HUES6 (cell line): ENCODE measurements around the gene DSCAM.

Experiments used
- H3K27ac ChIP-seq: 2 replicates; pipeline ENCODE4 v1.7.0; 2013; ENCODE audit warnings: low read depth, mild to moderate bottlenecking, low read length, inconsistent platforms
- H3K27me3 ChIP-seq: 2 replicates; pipeline ENCODE4 v1.6.1; 2013; ENCODE audit warnings: low read length; ENCODE audit not compliant: control insufficient read depth, insufficient read depth
- H3K36me3 ChIP-seq: 2 replicates; pipeline ENCODE4 v1.6.1; 2013; ENCODE audit warnings: low read length; ENCODE audit not compliant: control insufficient read depth, insufficient read depth
- H3K4me1 ChIP-seq: 2 replicates; pipeline ENCODE4 v1.6.1; 2013; ENCODE audit warnings: low read length; ENCODE audit not compliant: control insufficient read depth, insufficient read depth
- H3K4me3 ChIP-seq: 2 replicates; pipeline ENCODE4 v1.5.1; 2013; ENCODE audit warnings: low read depth, low read length
- H3K9ac ChIP-seq: one replicate; pipeline ENCODE4 v1.6.1; 2013; ENCODE audit warnings: mild to moderate bottlenecking, low read length
- H3K9me3 ChIP-seq: 2 replicates; pipeline ENCODE4 v1.6.1; 2013; ENCODE audit warnings: low read depth, low read length; ENCODE audit not compliant: control insufficient read depth, insufficient read depth

Gene DSCAM

GRCh38 chr21:40208948-40209345, 638.0 kb downstream of the DSCAM start:
- H3K9ac ChIP-seq: no peak overlapping the region
- H3K36me3 ChIP-seq: no peaks in the 10 kb centered on the region
- no peak overlapping the region for H3K4me3 ChIP-seq
- no peak overlapping the region for H3K27ac ChIP-seq
- H3K9me3 ChIP-seq: no peaks in the 10 kb centered on the region
- H3K4me1 ChIP-seq: no peaks in the 10 kb centered on the region
- H3K27me3 ChIP-seq: no peaks in the 10 kb centered on the region

DNA sequence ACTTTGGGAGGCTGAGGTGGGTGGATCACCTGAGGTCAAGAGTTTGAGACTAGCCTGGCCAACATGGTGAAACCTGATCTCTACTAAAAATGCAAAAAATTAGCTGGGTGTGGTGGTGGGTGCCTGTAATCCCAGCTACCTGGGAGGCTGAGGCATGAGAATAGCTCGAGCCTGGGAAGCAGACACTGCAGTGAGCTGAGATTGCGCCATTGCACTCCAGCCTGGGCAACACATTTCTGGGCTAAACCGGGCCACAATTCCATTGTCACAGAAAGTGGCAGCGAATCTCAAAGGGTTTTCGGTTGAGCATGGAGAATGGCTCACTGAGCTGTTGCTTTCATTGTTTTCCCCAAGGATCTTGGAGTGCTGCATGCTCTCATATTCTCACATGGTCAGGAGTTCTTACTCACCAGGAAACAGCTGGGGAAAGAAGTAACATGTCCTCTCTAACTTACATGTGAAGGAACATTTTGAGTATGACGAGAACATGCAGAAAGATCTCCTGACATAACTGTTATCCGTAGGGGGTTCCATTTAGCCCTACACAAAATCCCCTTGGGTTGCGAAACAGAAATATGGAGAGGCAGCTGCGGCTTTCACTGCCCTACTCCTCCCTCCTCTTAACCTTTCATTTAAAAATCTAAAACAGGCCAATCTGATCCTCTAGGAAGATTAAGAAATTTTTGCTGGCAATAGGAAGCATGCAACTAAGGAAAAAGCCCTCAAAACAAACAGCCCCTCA, 638.6 kb downstream of the DSCAM start:
- Histone ChIP-seq H3K36me3 (no peaks in the 10 kb centered on the region), H3K9me3 (no peaks in the 10 kb centered on the region), H3K4me1 (no peaks in the 10 kb centered on the region), H3K4me3 (no peak overlapping the region), H3K27me3 (no peaks in the 10 kb centered on the region), H3K27ac (no peak overlapping the region), H3K9ac (no peak overlapping the region)

DNA sequence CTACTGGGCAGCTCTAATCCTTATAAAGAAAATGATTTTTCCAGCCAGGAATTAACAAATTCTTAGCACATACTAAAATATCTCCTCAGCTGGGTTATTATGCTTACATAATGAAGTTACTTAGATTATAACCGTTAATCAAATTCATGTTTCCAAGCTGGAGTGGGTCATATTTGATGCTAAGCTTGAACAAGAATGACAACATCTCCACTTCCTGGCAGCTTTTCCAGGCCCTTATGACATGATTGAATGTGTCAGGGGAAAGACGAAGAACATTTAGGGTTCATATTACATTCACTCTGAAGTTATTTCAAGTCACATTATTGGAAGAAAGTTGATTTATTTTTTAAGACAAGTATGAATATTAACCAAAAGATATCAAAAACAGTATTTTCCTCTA, 646.0 kb downstream of the DSCAM start:
- Histone ChIP-seq H3K27me3 (no peaks in the 10 kb centered on the region), H3K9me3 (0 out of 2 replicates have a peak, but pooled peaks cover 5% of the 10 kb centered on the region), H3K4me3 (no peak overlapping the region), H3K27ac (no peak overlapping the region), H3K4me1 (no peaks in the 10 kb centered on the region), H3K36me3 (no peaks in the 10 kb centered on the region), H3K9ac (no peak overlapping the region)

DNA sequence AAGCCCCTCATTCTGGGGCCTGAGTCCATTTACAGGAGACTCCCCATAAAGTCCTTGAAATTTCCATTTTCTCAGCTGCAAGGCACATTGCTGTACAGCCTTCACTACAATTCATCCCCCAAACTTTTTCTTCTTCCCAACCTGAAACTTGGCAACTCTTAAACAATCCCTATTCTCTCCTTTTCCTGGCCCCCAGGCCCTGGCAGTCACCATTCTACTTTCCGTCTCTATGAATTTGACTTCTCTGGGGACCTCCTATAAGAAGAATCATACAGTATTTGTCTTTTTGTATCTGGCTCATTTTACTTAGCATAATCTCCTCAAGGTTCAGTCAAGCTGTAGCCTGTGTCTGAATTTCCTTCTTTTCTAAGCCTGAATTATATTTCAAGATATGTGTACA, 646.8 kb downstream of the DSCAM start:
- 0 out of 2 replicates have a peak, but pooled peaks cover 5% of the 10 kb centered on the region for H3K9me3 ChIP-seq

DNA sequence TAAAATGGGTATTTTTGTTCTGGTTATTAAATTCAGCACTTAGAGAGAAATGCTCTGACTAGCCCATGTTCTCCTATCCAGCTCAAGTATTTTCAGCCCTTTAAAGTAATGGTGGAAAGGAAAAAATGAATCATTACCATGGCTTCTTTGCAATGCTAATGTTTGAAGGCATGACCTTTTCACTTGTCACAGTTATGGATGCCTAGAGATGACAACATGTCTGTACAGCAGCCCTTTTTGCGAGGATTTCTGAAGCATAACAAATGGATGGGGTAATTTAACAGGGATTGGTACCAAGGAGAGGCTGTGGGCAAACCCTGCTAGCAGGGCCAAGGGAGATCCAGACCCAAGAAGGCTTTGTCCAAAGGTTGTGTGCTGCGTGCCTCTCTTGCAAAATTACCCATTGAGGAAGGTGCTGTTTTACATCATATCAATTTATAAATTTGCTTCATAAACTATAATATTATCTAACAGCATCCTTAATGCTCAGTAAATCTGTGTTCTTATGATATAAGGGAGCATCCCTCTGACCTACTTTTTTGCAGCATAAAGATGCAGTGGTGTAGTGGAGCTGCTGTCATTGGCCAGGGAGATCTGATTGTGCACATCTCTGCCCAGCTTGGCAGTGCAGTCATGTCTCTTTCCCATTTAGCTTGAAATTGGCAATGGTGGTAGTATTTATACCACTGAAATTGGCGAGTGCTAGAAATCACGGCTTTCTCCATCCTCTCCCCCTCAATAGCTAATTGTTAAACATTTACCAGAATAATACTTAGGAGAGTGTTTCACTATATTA, 652.6 kb downstream of the DSCAM start:
- H3K4me1 ChIP-seq: no peaks in the 10 kb centered on the region
- no peaks in the 10 kb centered on the region for H3K36me3 ChIP-seq
- H3K4me3 ChIP-seq: no peak overlapping the region
- H3K27me3 ChIP-seq: no peaks in the 10 kb centered on the region
- peaks cover 15% of the 10 kb centered on the region; the same call in 1 of the 2 replicates for H3K9me3 ChIP-seq
- no peak overlapping the region for H3K27ac ChIP-seq
- H3K9ac ChIP-seq: no peak overlapping the region

More for the DNA sequence above, 646.8 kb downstream of the DSCAM start:
- Histone ChIP-seq H3K36me3 (no peaks in the 10 kb centered on the region), H3K4me1 (no peaks in the 10 kb centered on the region), H3K27me3 (no peaks in the 10 kb centered on the region), H3K9ac (no peak overlapping the region), H3K4me3 (no peak overlapping the region), H3K27ac (no peak overlapping the region)

- H3K27ac ChIP-seq: no peak overlapping the region
- H3K4me1 ChIP-seq: no peaks in the 10 kb centered on the region
- H3K9me3 ChIP-seq: peaks cover 14% of the 10 kb centered on the region
- no peak overlapping the region for H3K9ac ChIP-seq
- H3K4me3 ChIP-seq: no peak overlapping the region
- no peaks in the 10 kb centered on the region for H3K36me3 ChIP-seq
- H3K27me3 ChIP-seq: no peaks in the 10 kb centered on the region
Measured at GRCh38 chr21:40191616-40192015, 655.3 kb downstream of the DSCAM start.

- H3K9me3 ChIP-seq: peaks cover 14% of the 10 kb centered on the region
- no peaks in the 10 kb centered on the region for H3K27me3 ChIP-seq
- H3K36me3 ChIP-seq: no peaks in the 10 kb centered on the region
- H3K4me3 ChIP-seq: no peak overlapping the region
- H3K9ac ChIP-seq: no peak overlapping the region
- H3K27ac ChIP-seq: no peak overlapping the region
- H3K4me1 ChIP-seq: no peaks in the 10 kb centered on the region
Measured at GRCh38 chr21:40191196-40191595, 655.8 kb downstream of the DSCAM start.

DNA sequence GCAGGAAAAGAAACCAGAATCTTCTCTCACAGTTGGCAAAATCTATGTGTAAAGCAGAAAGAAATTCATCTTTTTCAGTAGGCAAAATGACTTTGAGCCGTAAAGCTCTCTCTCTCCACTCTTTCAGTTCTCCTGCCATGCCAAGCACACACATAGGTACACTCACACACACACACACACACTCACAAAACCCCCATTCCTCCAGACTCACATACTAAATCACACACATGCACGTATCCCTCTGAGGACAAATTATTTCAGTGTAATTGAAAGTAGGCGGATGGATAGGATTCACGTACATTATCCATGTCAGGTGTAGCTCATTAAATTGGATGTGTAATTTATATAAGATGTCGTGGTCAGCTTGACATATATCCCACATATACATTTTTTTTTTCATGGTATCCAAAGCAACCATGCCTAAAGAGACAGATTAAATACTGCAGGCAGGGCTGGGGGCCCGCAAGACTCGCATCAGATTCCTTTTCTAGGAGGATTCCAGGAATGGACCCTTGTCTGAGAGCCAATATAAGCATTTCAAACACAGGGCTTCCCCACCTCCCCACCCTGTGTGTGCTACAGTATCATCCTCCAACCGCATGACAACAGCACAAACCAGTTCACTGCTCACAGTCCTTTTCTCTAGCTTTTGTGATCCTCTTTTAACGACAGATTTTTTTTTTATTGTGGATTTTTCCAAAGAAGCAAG, 658.9 kb downstream of the DSCAM start:
- Histone ChIP-seq H3K9me3 (peaks cover 21% of the 10 kb centered on the region), H3K9ac (no peak overlapping the region), H3K4me3 (no peak overlapping the region), H3K27me3 (no peaks in the 10 kb centered on the region), H3K27ac (no peak overlapping the region), H3K36me3 (no peaks in the 10 kb centered on the region), H3K4me1 (no peaks in the 10 kb centered on the region)

DNA sequence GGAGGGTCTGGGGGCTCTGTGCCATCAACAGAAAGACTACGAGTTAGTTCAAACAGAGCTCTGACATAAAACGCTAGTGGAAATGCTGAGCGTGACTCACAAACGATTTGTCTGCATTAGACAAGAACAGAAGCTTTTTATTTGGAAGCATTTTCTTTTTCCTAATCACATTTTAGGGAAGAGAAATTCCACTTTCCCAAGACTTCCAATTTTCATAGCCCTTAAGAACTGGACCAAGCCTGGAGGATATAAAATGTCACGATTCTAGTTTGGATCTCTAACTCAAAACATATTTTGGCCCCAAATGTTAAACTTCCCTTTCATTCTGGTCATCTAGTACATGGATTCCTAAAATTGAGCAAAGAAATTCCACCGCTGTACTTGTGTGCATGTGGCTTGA, 659.7 kb downstream of the DSCAM start:
- no peaks in the 10 kb centered on the region for H3K4me1 ChIP-seq
- H3K9ac ChIP-seq: no peak overlapping the region
- no peaks in the 10 kb centered on the region for H3K36me3 ChIP-seq
- no peak overlapping the region for H3K27ac ChIP-seq
- peaks cover 22% of the 10 kb centered on the region for H3K9me3 ChIP-seq
- H3K27me3 ChIP-seq: no peaks in the 10 kb centered on the region
- H3K4me3 ChIP-seq: no peak overlapping the region

GRCh38 chr21:40186045-40186444, 660.9 kb downstream of the DSCAM start:
- H3K9ac ChIP-seq: no peak overlapping the region
- H3K9me3 ChIP-seq: peaks cover 26% of the 10 kb centered on the region

GRCh38 chr21:40185208-40185607, 661.8 kb downstream of the DSCAM start:
- Histone ChIP-seq H3K27me3 (no peaks in the 10 kb centered on the region), H3K4me1 (no peaks in the 10 kb centered on the region), H3K9ac (no peak overlapping the region), H3K9me3 (peaks cover 26% of the 10 kb centered on the region), H3K36me3 (no peaks in the 10 kb centered on the region), H3K27ac (no peak overlapping the region), H3K4me3 (no peak overlapping the region)

More at GRCh38 chr21:40186045-40186444, 660.9 kb downstream of the DSCAM start:
- Histone ChIP-seq H3K4me3 (no peak overlapping the region), H3K27me3 (no peaks in the 10 kb centered on the region), H3K4me1 (no peaks in the 10 kb centered on the region), H3K27ac (no peak overlapping the region), H3K36me3 (no peaks in the 10 kb centered on the region)
